Measurements from ENCODE around the gene MCM3AP.

MCM3AP gene
- total RNA-seq: 197 to 305 (median 223) reads per million in 9 experiments

GRCh38 chr21:46285206-46285661 lies at the start of gene MCM3AP:
Gene MCM3AP (minus strand): TSS chr21:46285611. CDS start chr21:46285286, 325 bp downstream.
- Mint-ChIP-seq H3K9me3 (no peaks in the 10 kb centered on the region), H3K27me3 (no peaks in the 10 kb centered on the region), H3K36me3 (ENCODE audit: insufficient read depth) (peaks cover 40% of the 10 kb centered on the region), H3K27ac (peak within 1 kb of the TSS; percentile 96), H3K4me1 (ENCODE audit: low read depth in 2 of 2) (peaks cover 29 to 49% of the 10 kb centered on the region in 2 donors), H3K4me3 (peak within 1 kb of the TSS; percentile 89 to 99)
- no peak for DNase-seq
- no peak for ATAC-seq (replicated peaks)

DNA sequence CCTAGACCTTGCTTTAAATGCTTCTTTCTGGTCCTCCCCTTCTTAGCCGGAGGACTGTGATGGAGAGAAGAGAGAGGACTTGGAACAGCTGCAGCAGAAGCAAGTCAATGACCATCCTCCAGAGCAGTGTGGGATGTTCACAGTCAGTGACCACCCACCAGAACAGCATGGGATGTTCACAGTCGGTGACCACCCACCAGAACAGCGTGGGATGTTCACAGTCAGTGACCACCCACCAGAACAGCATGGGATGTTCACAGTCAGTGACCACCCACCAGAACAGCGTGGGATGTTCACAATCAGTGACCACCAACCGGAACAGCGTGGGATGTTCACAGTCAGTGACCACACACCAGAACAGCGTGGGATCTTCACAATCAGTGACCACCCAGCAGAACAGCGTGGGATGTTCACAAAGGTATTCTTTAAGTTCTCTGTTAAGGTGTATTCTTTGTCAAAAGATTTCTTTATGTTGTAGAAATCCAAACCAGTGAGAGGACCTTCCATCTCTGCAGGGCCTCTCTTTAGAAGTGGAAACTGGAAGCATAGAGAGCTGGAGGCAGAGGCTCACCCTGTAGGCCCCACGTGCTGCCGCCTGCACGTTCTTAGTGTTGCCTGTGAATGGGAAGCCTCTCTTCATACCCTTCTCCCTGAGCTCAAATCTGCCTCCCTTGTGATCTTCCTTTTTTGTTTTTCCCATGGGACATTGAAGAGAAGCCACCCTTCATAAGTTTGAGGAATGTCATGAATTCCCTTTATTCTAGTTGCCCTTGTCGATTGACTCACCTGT lies 49.1 kb upstream of the MCM3AP start:
- no peaks in the 10 kb centered on the region for H3K27me3 Mint-ChIP-seq
- peaks cover 4 to 7% of the 10 kb centered on the region in 2 donors for H3K4me1 Mint-ChIP-seq (ENCODE audit: low read depth in 2 of 2)
- no peaks in the 10 kb centered on the region for H3K9me3 Mint-ChIP-seq
- no peak for ATAC-seq (replicated peaks)
- no peak overlapping the region for H3K4me3 Mint-ChIP-seq
- DNase-seq: no peak
- peaks cover 59% of the 10 kb centered on the region for H3K36me3 Mint-ChIP-seq (ENCODE audit: insufficient read depth)
- no peak overlapping the region for H3K27ac Mint-ChIP-seq

DNA sequence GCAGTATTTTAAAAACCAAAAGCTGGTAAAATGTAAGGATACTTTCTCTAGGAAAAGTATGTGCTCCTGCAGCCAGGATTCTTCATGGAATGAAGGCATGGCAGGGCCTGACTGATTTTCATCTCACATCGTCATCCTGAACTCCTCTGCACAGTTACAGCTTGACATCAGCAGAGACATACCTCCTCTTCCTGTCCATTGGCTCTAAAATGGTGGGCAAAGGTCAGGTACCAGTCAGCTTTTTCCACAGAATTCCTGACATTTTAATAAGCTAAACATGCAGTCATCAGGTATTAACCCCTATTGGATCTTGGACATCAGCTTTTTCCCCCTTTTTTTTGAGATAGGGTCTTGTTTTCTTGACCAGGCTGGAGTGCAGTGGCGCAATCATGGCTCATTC lies 44.4 kb upstream of the MCM3AP start:
- H3K4me1 Mint-ChIP-seq (ENCODE audit: low read depth in 2 of 2): peaks cover 8 to 12% of the 10 kb centered on the region in 2 donors

DNA sequence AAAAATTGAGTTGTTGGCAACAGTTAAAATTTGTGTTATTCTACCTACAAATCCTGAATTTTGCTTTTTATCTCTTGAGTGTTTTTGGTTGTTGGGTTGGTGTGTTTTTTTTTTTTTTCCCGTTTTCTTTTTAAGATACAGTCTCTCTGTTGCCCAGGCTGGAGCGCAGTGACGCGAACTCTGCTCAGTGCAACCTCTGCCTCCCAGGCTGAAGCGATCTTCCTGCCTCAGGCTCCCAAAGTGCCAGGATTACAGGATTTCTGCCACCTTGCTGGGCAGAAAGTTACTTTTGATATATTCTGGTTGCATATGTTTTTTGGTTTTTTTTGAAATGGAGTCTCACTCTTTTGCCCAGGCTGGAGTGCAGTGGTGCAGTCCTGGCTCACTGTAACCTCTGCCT lies 42.7 kb upstream of the MCM3AP start:
- no peak overlapping the region for H3K27ac Mint-ChIP-seq
- H3K9me3 Mint-ChIP-seq: no peaks in the 10 kb centered on the region
- DNase-seq (no peak), ATAC-seq (replicated peaks) (no peak)
- peaks cover 46% of the 10 kb centered on the region for H3K36me3 Mint-ChIP-seq (ENCODE audit: insufficient read depth)
- no peak overlapping the region for H3K4me3 Mint-ChIP-seq
- no peaks in the 10 kb centered on the region for H3K27me3 Mint-ChIP-seq
- H3K4me1 Mint-ChIP-seq (ENCODE audit: low read depth in 2 of 2): peaks cover 9 to 12% of the 10 kb centered on the region in 2 donors

More for the DNA sequence above, 44.4 kb upstream of the MCM3AP start:
- no peak overlapping the region for H3K4me3 Mint-ChIP-seq
- no peak overlapping the region for H3K27ac Mint-ChIP-seq
- H3K36me3 Mint-ChIP-seq (ENCODE audit: insufficient read depth): peaks cover 44% of the 10 kb centered on the region
- DNase-seq (no peak), ATAC-seq (replicated peaks) (no peak)
- no peaks in the 10 kb centered on the region for H3K9me3 Mint-ChIP-seq
- no peaks in the 10 kb centered on the region for H3K27me3 Mint-ChIP-seq

- ATAC-seq (replicated peaks) (no peak), DNase-seq (no peak)
- Mint-ChIP-seq H3K9me3 (no peaks in the 10 kb centered on the region), H3K4me1 (ENCODE audit: low read depth in 2 of 2) (peaks cover 12% of the 10 kb centered on the region in 2 donors), H3K4me3 (no peak overlapping the region), H3K27ac (no peak overlapping the region), H3K36me3 (ENCODE audit: insufficient read depth) (peaks cover 46% of the 10 kb centered on the region), H3K27me3 (no peaks in the 10 kb centered on the region)
Observed at GRCh38 chr21:46327711-46328110, 42.3 kb upstream of the MCM3AP start.

GRCh38 chr21:46326110-46326703 lies 40.8 kb upstream of the MCM3AP start:
- Mint-ChIP-seq H3K4me1 (ENCODE audit: low read depth in 2 of 2) (peaks cover 12 to 19% of the 10 kb centered on the region in 2 donors), H3K9me3 (no peaks in the 10 kb centered on the region), H3K36me3 (ENCODE audit: insufficient read depth) (peaks cover 46% of the 10 kb centered on the region), H3K4me3 (peak overlapping the region; percentile 97 to 98), H3K27ac (no peak overlapping the region), H3K27me3 (no peaks in the 10 kb centered on the region)
- DNase-seq (no peak), ATAC-seq (replicated peaks) (no peak)

DNA sequence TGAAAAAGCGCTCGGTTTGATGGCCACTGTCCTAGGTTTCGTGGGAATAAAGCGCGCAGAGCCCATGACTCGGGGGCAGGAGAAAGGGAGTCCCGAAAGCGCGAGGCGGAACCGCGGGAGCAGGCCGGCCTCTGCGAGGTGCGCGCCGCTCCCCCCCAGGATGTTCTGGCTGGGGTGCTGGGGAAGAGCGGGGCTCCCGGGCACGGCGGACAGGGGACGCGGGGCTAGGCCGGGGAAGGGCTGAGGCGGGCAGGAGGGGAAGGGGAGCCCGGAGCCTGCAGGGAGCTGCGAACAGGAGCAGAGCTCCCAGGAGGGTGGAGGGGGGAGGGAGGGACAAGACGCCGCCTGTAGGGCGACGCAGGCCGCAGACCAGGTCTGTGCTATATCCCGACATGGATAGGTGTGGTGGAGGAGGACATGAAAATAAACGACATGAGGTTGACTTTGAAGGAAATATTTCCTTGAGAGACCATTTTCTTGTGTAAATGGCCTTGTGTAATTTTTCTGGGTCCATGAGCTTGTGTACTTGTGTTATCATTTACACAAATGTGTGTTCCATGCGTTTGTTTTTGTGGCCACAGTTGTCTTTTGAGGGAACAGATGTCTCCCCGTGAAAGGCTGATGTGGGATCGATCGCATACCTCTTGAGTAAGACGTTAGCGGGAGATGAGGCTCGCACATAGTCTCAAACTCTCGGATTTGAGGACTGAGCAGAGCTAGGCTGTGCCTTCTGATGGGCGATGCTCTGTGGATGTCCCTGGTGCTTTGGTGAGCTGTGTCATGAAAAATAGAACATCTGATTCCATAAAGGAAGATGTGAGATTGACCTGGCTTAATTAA lies 39.9 kb upstream of the MCM3AP start:
- no peaks in the 10 kb centered on the region for H3K27me3 Mint-ChIP-seq
- peaks cover 36% of the 10 kb centered on the region for H3K36me3 Mint-ChIP-seq (ENCODE audit: insufficient read depth)
- ATAC-seq (replicated peaks): no peak
- H3K4me1 Mint-ChIP-seq (ENCODE audit: low read depth in 2 of 2): peaks cover 12 to 19% of the 10 kb centered on the region in 2 donors
- peak overlapping the region; percentile 97 to 98 for H3K4me3 Mint-ChIP-seq
- no peaks in the 10 kb centered on the region for H3K9me3 Mint-ChIP-seq
- no peak for DNase-seq
- H3K27ac Mint-ChIP-seq: peak overlapping the region in 1 of 2 donors; percentile 59

- Mint-ChIP-seq H3K9me3 (no peaks in the 10 kb centered on the region), H3K27me3 (no peaks in the 10 kb centered on the region), H3K27ac (peak overlapping the region; percentile 94 to 97), H3K4me3 (peak overlapping the region; percentile 97 to 98), H3K36me3 (ENCODE audit: insufficient read depth) (peaks cover 31% of the 10 kb centered on the region), H3K4me1 (ENCODE audit: low read depth in 2 of 2) (peaks cover 12 to 19% of the 10 kb centered on the region in 2 donors)
- ATAC-seq (replicated peaks) (peak; percentile 76), DNase-seq (peak; percentile 81 to 88 (median 87))
Observed at GRCh38 chr21:46324390-46325072, 39.1 kb upstream of the MCM3AP start.

DNA sequence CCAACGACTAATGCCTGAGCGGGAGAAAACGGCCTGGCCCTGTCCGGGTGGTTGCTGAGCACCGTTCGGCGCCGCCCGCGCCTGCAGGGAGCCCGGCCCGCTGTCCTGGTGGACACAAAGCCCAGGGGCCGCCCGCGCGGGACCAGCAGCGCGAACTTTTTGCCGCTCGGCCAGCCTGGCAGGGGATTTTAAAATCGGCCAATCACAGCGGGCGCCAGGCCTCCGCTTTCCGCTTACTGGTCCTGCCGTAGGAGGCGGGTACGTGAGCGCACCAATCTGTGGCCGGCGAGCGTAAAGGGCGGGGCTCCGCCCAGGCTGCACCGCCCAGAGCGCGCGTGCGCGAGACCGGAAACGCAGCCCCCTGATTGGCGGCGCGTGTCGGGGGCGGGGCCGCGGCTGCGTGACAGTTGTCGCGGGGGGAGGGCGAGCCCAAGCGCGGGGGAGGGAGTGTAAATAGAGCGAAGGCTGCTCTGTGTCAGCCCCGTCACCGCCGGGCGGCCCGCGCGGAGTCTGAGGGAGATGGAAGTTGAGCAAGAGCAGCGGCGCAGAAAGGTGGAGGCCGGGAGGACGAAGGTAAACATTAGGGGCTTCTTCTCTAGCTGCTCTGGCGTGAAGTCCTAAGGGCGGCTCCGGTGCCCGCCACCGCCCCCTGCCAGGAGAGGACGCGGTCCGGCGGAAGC lies 38.4 kb upstream of the MCM3AP start, which contains the start of the genes C21orf58 and PCNT:
Gene C21orf58 (minus strand): TSS at position 161 of the 680 bp plus-strand sequence. CDS start 1,132 bp downstream, outside the sequence.
Gene PCNT (plus strand): TSS at position 447 of the 680 bp plus-strand sequence. CDS start 73 bp downstream, at position 520.
- Mint-ChIP-seq H3K9me3 (no peaks in the 10 kb centered on the region), H3K36me3 (ENCODE audit: insufficient read depth) (peaks cover 31% of the 10 kb centered on the region), H3K4me1 (ENCODE audit: low read depth in 2 of 2) (peaks cover 12 to 19% of the 10 kb centered on the region in 2 donors), H3K4me3 (peak within 1 kb of the TSS; percentile 97 to 98), H3K27me3 (no peaks in the 10 kb centered on the region), H3K27ac (peak within 1 kb of the TSS; percentile 94 to 97)
- DNase-seq (peak; percentile 97 to 99 (median 97)), ATAC-seq (replicated peaks) (peak; percentile 80)

GRCh38 chr21:46323227-46323709 lies 37.9 kb upstream of the MCM3AP start:
- Mint-ChIP-seq H3K27me3 (no peaks in the 10 kb centered on the region), H3K36me3 (ENCODE audit: insufficient read depth) (peaks cover 29% of the 10 kb centered on the region), H3K4me3 (peak overlapping the region; percentile 97 to 98), H3K9me3 (no peaks in the 10 kb centered on the region), H3K27ac (peak overlapping the region; percentile 77 to 97), H3K4me1 (ENCODE audit: low read depth in 2 of 2) (peaks cover 12 to 19% of the 10 kb centered on the region in 2 donors)
- no peak for ATAC-seq (replicated peaks)
- no peak for DNase-seq

GRCh38 chr21:46322351-46323226 lies 37.2 kb upstream of the MCM3AP start:
- Mint-ChIP-seq H3K4me3 (peak overlapping the region; percentile 97 to 98), H3K27ac (peak overlapping the region in 1 of 2 donors; percentile 77), H3K4me1 (ENCODE audit: low read depth in 2 of 2) (peaks cover 12 to 19% of the 10 kb centered on the region in 2 donors), H3K36me3 (ENCODE audit: insufficient read depth) (peaks cover 24% of the 10 kb centered on the region), H3K9me3 (no peaks in the 10 kb centered on the region), H3K27me3 (no peaks in the 10 kb centered on the region)
- ATAC-seq (replicated peaks) (no peak), DNase-seq (no peak)
